ENCODE data around the gene CMTR1. TPM values are rescaled to one million over a fixed set of nuclear protein-coding genes. Genes with fewer than 3 reads are reported as not detected.
A peak's percentile ranks its signal among the peaks of the same experiment; 100 is the strongest.

The CMTR1 gene
- total RNA-seq, 1 experiment from 2014 or later: 34.8 TPM

- no peak for DNase-seq
- H3K27ac Mint-ChIP-seq: peak overlapping the region in 2 of 3 experiments; percentile 44 to 52; a peak in 2 of 7 replicates
- H2BK12ac ChIP-seq (ENCODE audit: insufficient read length, low read depth, low read length): no peak overlapping the region
- no peaks in the 10 kb centered on the region for H3K9me3 ChIP-seq (ENCODE audit: control insufficient read depth, low read depth, low read length)
- H4K8ac ChIP-seq (replicated peaks; ENCODE audit: insufficient read length, low read depth, low read length): no peak overlapping the region
- no peak overlapping the region; a peak in 1 of 5 replicates for H3K4me3 Mint-ChIP-seq
- H2AFZ ChIP-seq (ENCODE audit: low read length): no peak overlapping the region
- no peak overlapping the region for H3K18ac ChIP-seq (ENCODE audit: insufficient read length, low read depth, low read length)
- H3K27ac ChIP-seq (ENCODE audit: insufficient read length, low read depth, low read length): no peak overlapping the region
- no CpG with 5 or more reads among the region's 2 CpGs for WGBS (ENCODE audit: extremely low coverage, insufficient read length, low lambda C conversion rate)
- no peaks in the 10 kb centered on the region for H3K27me3 Mint-ChIP-seq (ENCODE audit: low read depth)
- no peaks in the 10 kb centered on the region for H3K9me3 Mint-ChIP-seq
- H3K4me1 ChIP-seq (ENCODE audit: insufficient read depth, low read length): no peaks in the 10 kb centered on the region
- peaks cover 29 to 82% (median 53%) of the 10 kb centered on the region in 3 experiments for H3K36me3 Mint-ChIP-seq (ENCODE audit: insufficient read depth in 1 of 3, low read depth in 3 of 3)
- no peak overlapping the region for H3K56ac ChIP-seq (ENCODE audit: insufficient read length, low read depth, low read length)
- H3K23ac ChIP-seq (ENCODE audit: insufficient read length, low read depth, low read length): no peak overlapping the region
- H3K14ac ChIP-seq (ENCODE audit: insufficient read depth, low read length): no peak overlapping the region
- no peak for TF ChIP-seq CTCF (conservative IDR thresholded peaks at IDR 0.05)
- H3K4ac ChIP-seq (ENCODE audit: low read depth, low read length): no peak overlapping the region
- no peak overlapping the region for H3K9ac ChIP-seq (ENCODE audit: extremely low read depth, insufficient read length, low read length)
- H3K23me2 ChIP-seq (ENCODE audit: insufficient read length, low read depth, low read length, poor library complexity, severe bottlenecking): no peaks in the 10 kb centered on the region
- H4K20me1 ChIP-seq (ENCODE audit: control insufficient read depth, insufficient read depth, insufficient read length): no peaks in the 10 kb centered on the region
- no peak overlapping the region for H2AK5ac ChIP-seq (ENCODE audit: insufficient read length, low read length)
- no peaks in the 10 kb centered on the region for H3K27me3 ChIP-seq (ENCODE audit: insufficient read depth, low read length)
- H2BK20ac ChIP-seq (ENCODE audit: low read depth, low read length, poor library complexity, severe bottlenecking): no peak overlapping the region
- no peak overlapping the region for H4K91ac ChIP-seq (ENCODE audit: insufficient read length, low read depth, low read length)
- no peaks in the 10 kb centered on the region for H3K79me2 ChIP-seq (ENCODE audit: insufficient read depth, low read length)
- H2BK120ac ChIP-seq (ENCODE audit: low read depth, low read length, poor library complexity, severe bottlenecking): no peak overlapping the region
- H3K4me1 Mint-ChIP-seq: peaks cover 13 to 22% of the 10 kb centered on the region in 2 experiments
- no peak overlapping the region for H2BK5ac ChIP-seq (ENCODE audit: insufficient read length, low read length)
- H2BK15ac ChIP-seq (ENCODE audit: low read depth, low read length): no peak overlapping the region
- H3T11ph ChIP-seq (ENCODE audit: low read length): no peak overlapping the region
- H3K79me1 ChIP-seq (ENCODE audit: insufficient read depth, low read depth, low read length, poor library complexity, severe bottlenecking): no peaks in the 10 kb centered on the region
- no peak overlapping the region for H3K4me2 ChIP-seq (ENCODE audit: insufficient read depth, insufficient read length, low read length)
- no peak overlapping the region for H4K5ac ChIP-seq (ENCODE audit: insufficient read length, low read depth, low read length)
Measured at GRCh38 chr6:37460805-37461204, 27.8 kb downstream of the CMTR1 start.

All from H9 (cell line).